Measurements from ENCODE around the gene HRNR. TPM values are rescaled to one million over a fixed set of nuclear protein-coding genes. Genes with fewer than 3 reads are reported as not detected.

Gene HRNR
- total RNA-seq (2022; extraction: Qiagen RNA extraction; ENCODE audit: low read depth) = 0.01 TPM in 1 of 5 replicates, not detected in the others

DNA sequence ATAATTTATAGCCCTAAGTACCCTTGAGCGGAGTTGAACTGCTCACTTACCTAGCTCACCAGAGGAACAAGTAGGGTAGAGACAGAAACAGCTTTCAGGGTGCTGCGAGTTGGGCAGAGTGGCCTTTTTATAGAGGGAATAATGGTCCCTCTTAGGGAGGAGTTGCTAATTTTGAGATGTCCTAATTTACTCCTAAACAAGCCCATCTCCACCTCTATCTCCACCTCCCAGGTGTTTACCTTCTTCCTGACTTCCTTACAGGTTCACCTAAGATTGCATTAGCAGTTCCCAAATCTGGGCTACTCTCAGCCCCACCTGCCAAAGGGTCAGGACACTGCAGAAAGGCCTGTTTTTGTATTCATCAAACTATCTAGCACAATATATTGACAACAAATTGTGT lies at the start of gene HRNR:
Gene HRNR, minus strand, starts transcription at position 101 of the 400 bp plus-strand sequence. CDS start 940 bp downstream, outside the sequence.

Other genes with a start within 250 kb of the HRNR start
- gene S100A10, start 230.3 kb downstream of the HRNR start, total RNA-seq (2022; extraction: Qiagen RNA extraction; ENCODE audit: low read depth) = 1,952 to 2,092 TPM (median 2,021 TPM) in 5 replicates
- gene S100A11, start 187.2 kb downstream of the HRNR start, total RNA-seq (2022; extraction: Qiagen RNA extraction; ENCODE audit: low read depth) = 1,668 to 1,944 TPM (median 1,920 TPM) in 5 replicates
- gene TCHHL1, start 135.1 kb downstream of the HRNR start, total RNA-seq (2022; extraction: Qiagen RNA extraction; ENCODE audit: low read depth) = not detected in 5 replicates
- 0.14 to 0.24 TPM (median 0.19 TPM) in 5 replicates for gene TCHH, start 108.7 kb downstream of the HRNR start, total RNA-seq (2022; extraction: Qiagen RNA extraction; ENCODE audit: low read depth)
- not detected in 5 replicates for gene RPTN, start 65.0 kb downstream of the HRNR start, total RNA-seq (2022; extraction: Qiagen RNA extraction; ENCODE audit: low read depth)
- gene FLG, start 101.0 kb upstream of the HRNR start, total RNA-seq (2022; extraction: Qiagen RNA extraction; ENCODE audit: low read depth) = 0.01 TPM in 2 of 5 replicates, not detected in the others
- gene FLG2, start 135.8 kb upstream of the HRNR start, total RNA-seq (2022; extraction: Qiagen RNA extraction; ENCODE audit: low read depth) = not detected in 5 replicates
- gene CRNN, start 190.1 kb upstream of the HRNR start, total RNA-seq (2022; extraction: Qiagen RNA extraction; ENCODE audit: low read depth) = not detected in 5 replicates

Measured in A549 treated with CpdA at 1 μM for 4 hours (cell line).